NCI-H774 (cell line): ENCODE measurements around the gene RTRAF.

Source experiments
- DNase-seq: peaks from one replicate; lab custom pipeline; 2025; lab: John Stamatoyannopoulos, UW

RTRAF gene

GRCh38 chr14:51989293-51990234 is at the start of gene RTRAF:
Gene RTRAF, plus strand, starts transcription at chr14:51989546. Its CDS starts 94 bp downstream, at chr14:51989640.
- DNase-seq = peak; percentile 80

GRCh38 chr14:51939755-51940301 is 49.5 kb upstream of the RTRAF start:
- DNase-seq = no peak

- no peak for DNase-seq
Observed at GRCh38 chr14:51942971-51943370, 46.4 kb upstream of the RTRAF start.

GRCh38 chr14:51950007-51950406 is 39.3 kb upstream of the RTRAF start:
- no peak for DNase-seq

GRCh38 chr14:51951656-51952055 is 37.7 kb upstream of the RTRAF start:
- no peak for DNase-seq

- DNase-seq = no peak
Observed at GRCh38 chr14:51954031-51954430, 35.3 kb upstream of the RTRAF start.

GRCh38 chr14:51954657-51955056 is 34.7 kb upstream of the RTRAF start:
- DNase-seq = peak; percentile 5

GRCh38 chr14:51957950-51958349 is 31.4 kb upstream of the RTRAF start:
- DNase-seq = no peak

GRCh38 chr14:51959928-51960327 is 29.4 kb upstream of the RTRAF start:
- DNase-seq = no peak

GRCh38 chr14:51960866-51961265 is 28.5 kb upstream of the RTRAF start:
- no peak for DNase-seq

GRCh38 chr14:51962711-51963110 is 26.6 kb upstream of the RTRAF start:
- no peak for DNase-seq

GRCh38 chr14:51963286-51963685 is 26.1 kb upstream of the RTRAF start:
- no peak for DNase-seq

- no peak for DNase-seq
Observed at GRCh38 chr14:51967521-51967920, 21.8 kb upstream of the RTRAF start.

GRCh38 chr14:51969852-51970540 is 19.4 kb upstream of the RTRAF start:
- no peak for DNase-seq

- no peak for DNase-seq
Observed at GRCh38 chr14:51972566-51972965, 16.8 kb upstream of the RTRAF start.

GRCh38 chr14:51977075-51977474 is 12.3 kb upstream of the RTRAF start:
- DNase-seq = no peak

GRCh38 chr14:51978681-51979085 is 10.7 kb upstream of the RTRAF start:
- DNase-seq = no peak

- DNase-seq = peak; percentile 68
Observed at GRCh38 chr14:51979088-51979709, 10.1 kb upstream of the RTRAF start.

- no peak for DNase-seq
Observed at GRCh38 chr14:51981218-51981854, 8.0 kb upstream of the RTRAF start.

GRCh38 chr14:51988221-51988620 is 1.1 kb upstream of the RTRAF start:
- DNase-seq = no peak

GRCh38 chr14:51990488-51990887 is 1.1 kb downstream of the RTRAF start:
- DNase-seq = no peak
